ENCODE data around the gene MYL12B.
A peak's percentile ranks its signal among the peaks of the same experiment; 100 is the strongest.

MYL12B gene

GRCh38 chr18:3235846-3236245, 26.1 kb upstream of the MYL12B start:
- DNase-seq (ENCODE audit: low read depth), result no peak

DNA sequence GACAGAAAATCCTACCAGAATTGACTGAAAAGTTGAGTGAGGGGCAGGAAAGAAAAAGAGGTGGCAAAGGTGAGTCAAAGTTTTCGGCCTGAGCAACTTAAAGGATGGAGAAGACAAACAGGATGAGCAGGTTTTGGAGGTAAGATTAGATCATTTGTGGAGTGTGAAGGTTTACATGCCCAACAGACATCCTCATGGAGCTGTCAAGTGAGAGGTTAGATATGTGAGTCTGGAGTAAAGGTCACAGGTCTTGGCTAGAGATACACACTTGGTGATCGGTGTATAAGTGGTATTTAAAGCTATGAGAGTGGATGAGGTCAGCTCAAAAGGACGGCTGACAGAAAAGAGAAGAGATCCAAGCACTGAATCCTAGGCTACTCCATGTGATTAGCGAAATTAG, 25.5 kb upstream of the MYL12B start:
- DNase-seq (ENCODE audit: low read depth), result no peak

DNA sequence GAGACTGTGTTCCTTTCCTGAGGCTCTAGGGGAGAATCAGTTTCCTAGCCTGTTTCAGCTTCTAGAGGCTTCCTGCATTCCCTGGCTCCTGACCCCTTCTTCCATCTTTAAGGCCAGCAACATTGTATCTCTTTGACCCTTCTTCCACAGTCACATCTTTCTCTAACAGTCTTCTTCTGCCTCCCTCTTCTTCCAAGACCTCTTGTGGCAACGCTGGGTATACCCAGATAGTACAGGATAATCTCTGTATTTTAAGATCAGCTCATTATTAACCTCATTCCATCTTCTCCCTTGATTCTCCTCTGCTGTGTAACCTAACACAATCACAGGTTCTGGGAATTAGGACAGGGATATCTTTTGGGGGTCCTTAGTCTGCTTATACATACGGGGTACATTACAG, 23.2 kb upstream of the MYL12B start:
- DNase-seq (ENCODE audit: low read depth), result no peak

- DNase-seq (ENCODE audit: low read depth), result no peak
Measured at GRCh38 chr18:3245185-3245564, 16.8 kb upstream of the MYL12B start.

GRCh38 chr18:3245853-3246634, 15.9 kb upstream of the MYL12B start:
- peak; percentile 54 for DNase-seq (ENCODE audit: low read depth)

GRCh38 chr18:3246635-3247239, 15.2 kb upstream of the MYL12B start:
- DNase-seq (ENCODE audit: low read depth), result no peak

DNA sequence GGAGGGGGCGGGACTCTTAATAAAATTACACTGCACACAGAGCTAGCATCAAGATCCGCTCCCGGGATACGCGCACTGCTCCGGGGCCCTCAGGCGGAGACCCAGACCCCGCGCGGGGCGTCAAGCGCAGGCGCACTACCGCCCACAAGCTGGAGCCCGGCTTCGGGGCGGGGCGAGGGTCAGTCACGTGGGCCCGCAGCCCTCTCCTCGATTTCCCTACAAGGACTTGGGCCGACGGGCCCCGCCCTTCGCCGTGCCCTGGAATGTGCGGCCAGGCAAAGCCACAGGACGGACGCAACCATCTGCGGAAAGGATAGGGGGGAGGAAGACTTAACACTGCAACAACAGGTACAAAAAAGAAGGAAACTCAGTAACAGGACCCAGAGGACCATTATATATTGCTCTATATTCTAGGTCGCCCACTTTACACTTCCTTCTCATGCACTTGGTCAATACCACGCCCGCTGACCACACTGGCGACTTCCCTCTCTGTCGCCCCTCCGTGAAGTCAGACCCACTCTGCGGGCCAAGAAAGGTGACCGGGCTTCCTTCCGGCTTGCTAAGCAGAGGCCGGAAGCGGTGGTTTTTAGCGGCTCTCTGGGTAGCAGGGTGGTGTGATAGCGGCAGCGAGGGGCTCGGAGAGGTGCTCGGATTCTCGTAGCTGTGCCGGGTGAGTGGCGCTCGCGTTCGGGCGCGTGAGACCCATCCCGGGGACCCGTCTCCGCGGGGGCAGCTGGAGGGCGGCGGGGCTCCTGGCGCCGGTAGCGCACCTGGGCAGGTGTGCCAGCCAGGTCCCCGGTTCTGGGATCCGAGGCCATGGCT, 14.5 kb upstream of the MYL12B start, which contains the start of gene MYL12A:
TSS of gene MYL12A (plus strand) at position 562 of the 822 bp plus-strand sequence. CDS start 5,447 bp downstream, outside the sequence.
- DNase-seq (ENCODE audit: low read depth), result peak; percentile 84

DNA sequence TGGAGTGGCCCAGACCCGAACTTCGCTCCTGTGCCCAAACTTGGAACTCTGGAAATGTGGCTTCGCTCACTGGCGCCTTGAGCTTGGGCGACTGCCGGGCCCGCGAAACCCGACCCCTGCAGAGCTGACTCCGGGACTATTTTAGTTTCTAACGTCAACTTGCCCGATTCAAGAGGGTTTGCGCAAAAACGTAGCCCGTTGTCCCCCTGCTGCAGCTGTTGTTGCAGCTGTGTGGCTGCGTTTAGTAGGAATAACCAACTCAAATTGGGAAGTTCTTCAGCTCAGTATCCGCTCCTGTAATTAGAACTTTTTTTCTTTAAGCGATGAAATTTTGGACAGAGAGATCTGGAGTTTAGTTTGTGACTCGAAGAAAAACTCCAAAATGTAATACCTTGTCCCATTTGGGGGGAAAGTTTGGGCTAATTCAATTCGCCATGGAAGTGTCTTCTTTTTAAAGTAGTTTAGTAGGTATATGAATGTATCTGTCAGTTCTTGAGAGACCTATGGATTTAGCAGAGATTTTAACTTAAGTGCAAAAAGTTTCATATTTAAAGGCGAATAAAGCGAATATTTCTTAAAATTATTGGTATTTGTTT, 13.8 kb upstream of the MYL12B start:
- DNase-seq (ENCODE audit: low read depth), result no peak

GRCh38 chr18:3248658-3249359, 13.1 kb upstream of the MYL12B start:
- DNase-seq (ENCODE audit: low read depth), result no peak

- no peak for DNase-seq (ENCODE audit: low read depth)
Measured at GRCh38 chr18:3250237-3251107, 11.5 kb upstream of the MYL12B start.

DNA sequence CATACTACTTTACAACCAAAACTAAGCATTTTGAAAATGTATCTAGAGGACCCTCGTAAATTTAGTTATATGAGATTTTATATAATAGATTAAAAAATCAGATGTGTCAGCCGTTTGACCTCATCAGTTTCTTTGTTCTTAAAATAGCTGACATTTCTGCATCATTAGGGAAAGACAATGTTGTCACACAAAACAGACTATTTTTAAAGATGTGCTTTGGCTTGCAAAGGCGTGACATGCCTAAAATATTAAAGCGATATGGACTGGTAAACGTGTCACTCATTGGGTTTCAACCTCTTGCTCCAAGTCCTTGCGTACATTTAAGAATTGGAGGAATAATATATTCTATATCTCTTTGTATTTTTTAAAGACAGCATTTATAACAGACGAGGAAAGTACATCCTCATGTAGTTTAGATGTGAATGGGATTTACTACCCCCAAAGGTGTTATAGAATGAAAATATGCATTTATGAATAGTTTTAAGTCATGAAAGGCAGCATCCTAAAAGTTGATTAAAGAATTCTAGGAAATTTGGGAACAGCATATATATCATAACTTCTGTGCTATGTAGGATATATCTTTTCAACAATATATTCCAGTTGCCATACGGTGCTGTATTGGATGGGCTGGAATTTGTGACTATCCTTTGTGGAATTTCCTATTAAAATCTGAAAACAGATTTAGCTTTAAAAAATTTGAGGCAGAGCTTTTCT, 10.5 kb upstream of the MYL12B start:
- DNase-seq (ENCODE audit: low read depth), result no peak

DNA sequence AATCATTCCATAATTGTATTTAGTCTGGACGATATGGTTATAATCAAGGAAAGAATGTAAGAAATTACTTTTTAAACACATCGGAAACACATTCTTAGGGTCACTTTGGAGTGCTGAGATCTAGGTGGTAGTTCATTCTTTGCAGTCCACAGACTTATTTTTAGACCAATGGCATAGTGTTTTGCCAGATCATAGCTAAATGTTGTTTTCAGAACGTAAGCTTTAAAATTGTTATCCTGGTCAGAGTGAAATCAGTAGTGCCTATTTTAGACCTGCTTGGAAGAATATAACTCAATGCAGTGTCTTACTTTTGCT, 10.0 kb upstream of the MYL12B start:
- DNase-seq (ENCODE audit: low read depth), result no peak

GRCh38 chr18:3252843-3253242, 9.1 kb upstream of the MYL12B start:
- DNase-seq (ENCODE audit: low read depth), result no peak

DNA sequence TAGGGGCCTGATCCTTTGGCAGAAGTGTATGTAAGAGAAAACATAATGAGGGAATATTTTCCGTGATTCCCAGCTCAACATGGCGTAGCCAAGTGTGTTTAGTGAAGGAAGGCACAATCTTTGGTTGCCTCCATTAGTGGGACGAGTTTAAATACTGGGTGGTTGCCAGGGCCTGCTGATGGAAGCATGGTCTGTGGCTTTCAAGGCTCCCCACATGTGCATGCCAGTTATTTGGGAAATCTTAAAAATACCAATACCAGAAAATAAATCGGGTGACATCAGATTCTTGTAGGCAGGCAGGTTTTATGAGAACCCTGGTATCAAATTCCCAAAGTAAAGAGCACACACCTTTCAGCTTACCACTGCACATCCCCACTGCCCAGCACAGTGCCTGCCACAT, 7.2 kb upstream of the MYL12B start:
- DNase-seq (ENCODE audit: low read depth), result no peak

GRCh38 chr18:3255611-3256165, 6.2 kb upstream of the MYL12B start:
- DNase-seq (ENCODE audit: low read depth), result no peak

DNA sequence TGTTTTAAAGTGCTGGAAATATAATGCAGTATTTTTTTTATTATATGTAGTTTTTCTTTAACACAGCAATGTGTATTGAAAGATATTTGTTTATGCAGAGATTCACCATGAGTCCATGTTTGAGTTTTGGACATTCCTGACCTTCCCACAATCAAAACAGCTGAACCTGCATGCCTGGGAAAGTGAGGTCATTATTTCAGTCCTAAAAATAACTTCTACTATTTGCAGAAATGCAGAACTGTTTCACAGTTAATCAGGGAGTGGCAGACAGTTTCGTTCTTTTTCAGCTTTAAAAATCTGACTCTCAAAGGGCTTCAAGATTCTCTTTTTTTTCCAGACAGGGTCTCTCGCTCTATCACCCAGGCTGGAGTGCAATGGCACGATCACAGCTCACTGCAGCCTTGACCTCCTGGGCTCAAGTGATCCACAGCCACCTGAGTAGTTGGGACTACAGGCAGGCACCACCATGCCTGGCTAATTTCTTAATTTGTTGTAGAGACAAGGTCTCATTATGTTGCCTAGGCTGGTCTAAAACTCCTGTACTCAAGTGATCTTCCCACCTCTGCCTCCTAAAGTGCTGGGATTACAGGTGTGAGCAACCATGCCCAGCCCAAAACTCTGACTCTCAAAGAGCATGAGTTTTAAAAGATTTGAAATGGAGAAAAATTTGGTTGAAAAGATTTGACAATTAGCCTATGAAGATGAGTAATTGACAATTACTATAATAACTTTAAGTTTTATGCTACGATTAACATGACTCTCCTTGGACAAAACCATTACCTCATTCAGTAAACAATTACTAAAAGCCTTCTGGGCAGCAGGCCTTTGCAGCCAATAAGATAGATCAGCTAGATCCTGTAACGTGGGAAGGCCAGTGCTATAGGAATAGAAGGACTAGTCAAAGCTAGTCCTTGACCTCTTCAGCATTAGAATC, 5.0 kb upstream of the MYL12B start:
- DNase-seq (ENCODE audit: low read depth), result no peak

- DNase-seq (ENCODE audit: low read depth), result no peak
Measured at GRCh38 chr18:3257627-3258120, 4.3 kb upstream of the MYL12B start.

DNA sequence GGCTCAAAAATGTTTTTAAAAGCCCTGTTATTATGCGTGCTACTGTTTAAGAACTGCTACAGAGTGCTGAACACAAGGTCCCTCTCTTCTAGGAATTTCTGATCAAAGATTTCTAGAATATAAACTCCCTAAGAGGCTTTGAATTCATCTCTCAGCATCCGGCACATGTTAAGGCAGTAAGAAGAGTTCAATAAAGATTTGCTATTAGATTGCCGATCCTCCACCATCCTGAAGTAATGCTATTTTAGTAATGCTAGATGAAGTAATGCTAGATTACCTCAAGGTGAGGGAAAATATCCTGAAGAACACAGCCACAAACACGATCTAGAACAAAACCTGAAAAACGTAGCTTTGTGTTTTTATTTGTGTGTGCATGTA, 949 bp upstream of the MYL12B start:
- DNase-seq (ENCODE audit: low read depth), result no peak

Data from stimulated activated CD8-positive, alpha-beta memory T cell treated with anti-CD3 and anti-CD28 coated beads, Interleukin-7, amount 100 ng/mL, for 24 hours (primary cell).